Thyroid gland (tissue), 4 donors: ENCODE measurements around the gene PLEKHS1.

Experiments
- POLR2A ChIP-seq, 2 donors: fragments of 450-650 bp; IDR thresholded peaks; one replicate each; pipeline ENCODE4 v1.6.1; 2017; ENCODE audit warnings: antibody characterized with exemption in 2 of 2, mild to moderate bottlenecking in 2 of 2, moderate library complexity in 1 of 2
- TF ChIP-seq, protein P1 (sequence below), 6 experiments: fragments of 200-600 bp in 3 of 6; fragments of 450-650 bp in 3 of 6; sonication (generic) in 3 of 6; IDR thresholded peaks; one replicate each; pipeline ENCODE4 v1.5.1; 2016 to 2019; ENCODE audit warnings: antibody characterized with exemption in 6 of 6, mild to moderate bottlenecking in 2 of 6, inconsistent platforms in 1 of 6, moderate library complexity in 1 of 6

DNA sequence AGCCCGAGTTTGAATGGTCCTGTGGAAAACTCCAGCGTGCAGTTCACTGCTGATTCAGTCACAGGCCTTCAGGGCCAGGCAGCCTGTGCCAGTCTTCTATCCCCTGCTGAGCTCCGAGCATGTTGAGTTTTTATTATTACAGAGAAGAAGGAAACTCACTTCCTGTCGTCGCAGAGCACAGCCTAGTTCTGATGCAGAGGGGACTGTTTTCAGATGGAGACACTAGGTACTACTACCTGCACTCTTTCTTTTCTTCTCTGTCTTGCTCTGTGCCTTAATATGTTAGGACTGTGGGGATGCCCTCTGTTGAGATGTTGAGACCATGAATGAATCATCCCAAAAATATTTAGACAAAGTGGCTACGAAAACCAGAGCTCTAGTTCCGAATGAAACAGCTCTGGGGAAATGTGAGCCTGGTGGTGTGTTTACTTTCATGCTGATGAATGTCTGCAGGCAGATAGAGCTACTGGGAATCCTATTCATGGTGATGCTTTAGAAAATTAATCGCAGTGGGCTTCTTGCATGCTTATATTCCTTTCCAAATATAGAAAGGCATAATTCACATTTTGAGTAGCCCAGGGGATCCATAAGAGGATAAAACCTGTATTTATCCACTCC is 42.2 kb upstream of the PLEKHS1 start:
- TF ChIP-seq, protein P1, sequence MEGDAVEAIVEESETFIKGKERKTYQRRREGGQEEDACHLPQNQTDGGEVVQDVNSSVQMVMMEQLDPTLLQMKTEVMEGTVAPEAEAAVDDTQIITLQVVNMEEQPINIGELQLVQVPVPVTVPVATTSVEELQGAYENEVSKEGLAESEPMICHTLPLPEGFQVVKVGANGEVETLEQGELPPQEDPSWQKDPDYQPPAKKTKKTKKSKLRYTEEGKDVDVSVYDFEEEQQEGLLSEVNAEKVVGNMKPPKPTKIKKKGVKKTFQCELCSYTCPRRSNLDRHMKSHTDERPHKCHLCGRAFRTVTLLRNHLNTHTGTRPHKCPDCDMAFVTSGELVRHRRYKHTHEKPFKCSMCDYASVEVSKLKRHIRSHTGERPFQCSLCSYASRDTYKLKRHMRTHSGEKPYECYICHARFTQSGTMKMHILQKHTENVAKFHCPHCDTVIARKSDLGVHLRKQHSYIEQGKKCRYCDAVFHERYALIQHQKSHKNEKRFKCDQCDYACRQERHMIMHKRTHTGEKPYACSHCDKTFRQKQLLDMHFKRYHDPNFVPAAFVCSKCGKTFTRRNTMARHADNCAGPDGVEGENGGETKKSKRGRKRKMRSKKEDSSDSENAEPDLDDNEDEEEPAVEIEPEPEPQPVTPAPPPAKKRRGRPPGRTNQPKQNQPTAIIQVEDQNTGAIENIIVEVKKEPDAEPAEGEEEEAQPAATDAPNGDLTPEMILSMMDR (IDR thresholded peaks at IDR 0.05) = no peak
- no peak for TF ChIP-seq POLR2A (IDR thresholded peaks at IDR 0.05)
